ENCODE results near the gene COPG2. TPM values are rescaled to one million over a fixed set of nuclear protein-coding genes. Genes with fewer than 3 reads are reported as not detected.
A peak's percentile ranks its signal among the peaks of the same experiment; 100 is the strongest.

COPG2 gene
- total and polyA plus RNA-seq, 2 experiments from 2014 or later = 3.0 to 41.0 TPM

GRCh38 chr7:130494431-130494858 is 174.1 kb downstream of the COPG2 start:
- peak overlapping the region; percentile 17 for H3K27ac ChIP-seq
- WGBS (ENCODE audit: low lambda C conversion rate, missing lambda C conversion rate) = 26% methylated on average over 2 of the region's 2 CpGs
- H4K20me1 ChIP-seq (ENCODE audit: insufficient read depth, poor library complexity, severe bottlenecking) = no peaks in the 10 kb centered on the region
- H3K4me3 ChIP-seq = peak overlapping the region; percentile 44
- no peaks in the 10 kb centered on the region for H3K36me3 ChIP-seq (replicated peaks; ENCODE audit: insufficient read depth, low read depth)
- DNase-seq (ENCODE audit: low spot score) = no peak
- no peaks in the 10 kb centered on the region for H3K9me2 ChIP-seq (replicated peaks; ENCODE audit: insufficient read depth)
- TF ChIP-seq EZH2phosphoT487 (IDR thresholded peaks at IDR 0.05; ENCODE audit: low read depth, severe bottlenecking, unreplicated experiment) (no peak), EZH2 (IDR thresholded peaks at IDR 0.05; ENCODE audit: borderline replicate concordance) (no peak)
- TF ChIP-seq, protein P1, sequence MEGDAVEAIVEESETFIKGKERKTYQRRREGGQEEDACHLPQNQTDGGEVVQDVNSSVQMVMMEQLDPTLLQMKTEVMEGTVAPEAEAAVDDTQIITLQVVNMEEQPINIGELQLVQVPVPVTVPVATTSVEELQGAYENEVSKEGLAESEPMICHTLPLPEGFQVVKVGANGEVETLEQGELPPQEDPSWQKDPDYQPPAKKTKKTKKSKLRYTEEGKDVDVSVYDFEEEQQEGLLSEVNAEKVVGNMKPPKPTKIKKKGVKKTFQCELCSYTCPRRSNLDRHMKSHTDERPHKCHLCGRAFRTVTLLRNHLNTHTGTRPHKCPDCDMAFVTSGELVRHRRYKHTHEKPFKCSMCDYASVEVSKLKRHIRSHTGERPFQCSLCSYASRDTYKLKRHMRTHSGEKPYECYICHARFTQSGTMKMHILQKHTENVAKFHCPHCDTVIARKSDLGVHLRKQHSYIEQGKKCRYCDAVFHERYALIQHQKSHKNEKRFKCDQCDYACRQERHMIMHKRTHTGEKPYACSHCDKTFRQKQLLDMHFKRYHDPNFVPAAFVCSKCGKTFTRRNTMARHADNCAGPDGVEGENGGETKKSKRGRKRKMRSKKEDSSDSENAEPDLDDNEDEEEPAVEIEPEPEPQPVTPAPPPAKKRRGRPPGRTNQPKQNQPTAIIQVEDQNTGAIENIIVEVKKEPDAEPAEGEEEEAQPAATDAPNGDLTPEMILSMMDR (IDR thresholded peaks at IDR 0.05; ENCODE audit: poor library complexity) = no peak
- H3K9me3 ChIP-seq (ENCODE audit: low read depth) = no peaks in the 10 kb centered on the region
- peaks cover 13% of the 10 kb centered on the region for H3K4me1 ChIP-seq (ENCODE audit: insufficient read depth)
- H3K27me3 ChIP-seq = no peaks in the 10 kb centered on the region
- peaks cover 45% of the 10 kb centered on the region for H3K79me2 ChIP-seq
- peak overlapping the region; percentile 75 for H3K4me2 ChIP-seq
- H2AFZ ChIP-seq = no peak overlapping the region

DNA sequence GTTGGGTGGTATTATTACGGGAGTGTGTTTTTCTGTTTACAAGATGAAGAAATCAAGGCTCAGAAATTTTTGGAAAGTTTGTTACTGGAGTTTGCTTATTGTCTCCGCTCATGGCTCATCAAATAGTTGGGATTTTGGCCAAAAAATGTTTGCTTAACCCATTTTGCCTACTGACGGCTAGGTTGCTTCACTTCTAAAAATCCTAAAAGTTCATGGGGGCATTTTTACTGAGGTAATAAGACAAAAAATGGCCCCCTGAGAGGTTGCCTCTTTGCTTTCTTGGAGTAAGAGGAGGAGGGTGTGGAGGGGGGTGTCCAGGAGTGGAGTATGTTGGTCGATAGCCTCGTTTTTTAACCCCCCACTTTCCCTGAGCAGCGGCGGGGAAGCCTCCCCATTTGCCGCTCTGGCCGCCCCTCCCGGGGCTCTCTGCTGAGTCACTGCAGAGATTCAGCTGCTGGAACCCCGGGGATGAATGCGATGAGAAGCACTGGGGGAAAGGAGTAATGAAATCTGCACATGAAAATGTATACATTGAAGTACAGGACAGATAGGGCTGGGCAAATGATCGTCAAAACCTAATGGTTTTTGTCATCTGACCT is 175.2 kb downstream of the COPG2 start:
- Histone ChIP-seq H2AFZ (no peak overlapping the region), H3K4me1 (ENCODE audit: insufficient read depth) (peaks cover 23% of the 10 kb centered on the region), H3K27ac (peak overlapping the region; percentile 31), H3K27me3 (no peaks in the 10 kb centered on the region), H3K4me2 (peak overlapping the region; percentile 75), H3K36me3 (replicated peaks; ENCODE audit: insufficient read depth, low read depth) (no peaks in the 10 kb centered on the region), H3K9me2 (replicated peaks; ENCODE audit: insufficient read depth) (no peaks in the 10 kb centered on the region), H3K79me2 (peaks cover 45% of the 10 kb centered on the region), H3K9me3 (ENCODE audit: low read depth) (no peaks in the 10 kb centered on the region), H3K4me3 (peak overlapping the region; percentile 44), H4K20me1 (ENCODE audit: insufficient read depth, poor library complexity, severe bottlenecking) (no peaks in the 10 kb centered on the region)
- 44% methylated on average over 13 of the region's 13 CpGs for WGBS (ENCODE audit: low lambda C conversion rate, missing lambda C conversion rate)
- no peak for TF ChIP-seq EZH2phosphoT487 (IDR thresholded peaks at IDR 0.05; ENCODE audit: low read depth, severe bottlenecking, unreplicated experiment)
- no peak for TF ChIP-seq EZH2 (IDR thresholded peaks at IDR 0.05; ENCODE audit: borderline replicate concordance)
- TF ChIP-seq, protein P1 (IDR thresholded peaks at IDR 0.05; ENCODE audit: poor library complexity) = no peak
- no peak for DNase-seq (ENCODE audit: low spot score)

- TF ChIP-seq EZH2phosphoT487 (IDR thresholded peaks at IDR 0.05; ENCODE audit: low read depth, severe bottlenecking, unreplicated experiment) (no peak), EZH2 (IDR thresholded peaks at IDR 0.05; ENCODE audit: borderline replicate concordance) (peak; percentile 35)
- TF ChIP-seq, protein P1 (IDR thresholded peaks at IDR 0.05; ENCODE audit: poor library complexity) = peak; percentile 3
- H3K4me1 ChIP-seq (ENCODE audit: insufficient read depth) = peaks cover 25% of the 10 kb centered on the region
- H3K27me3 ChIP-seq = no peaks in the 10 kb centered on the region
- DNase-seq (ENCODE audit: low spot score) = no peak
- WGBS (ENCODE audit: low lambda C conversion rate, missing lambda C conversion rate) = 54% methylated on average over 50 of the region's 50 CpGs
- no peaks in the 10 kb centered on the region for H3K36me3 ChIP-seq (replicated peaks; ENCODE audit: insufficient read depth, low read depth)
- peak overlapping the region; percentile 31 for H3K27ac ChIP-seq
- no peak overlapping the region for H2AFZ ChIP-seq
- H3K4me3 ChIP-seq = peak overlapping the region; percentile 44
- no peaks in the 10 kb centered on the region for H3K9me3 ChIP-seq (ENCODE audit: low read depth)
- H4K20me1 ChIP-seq (ENCODE audit: insufficient read depth, poor library complexity, severe bottlenecking) = no peaks in the 10 kb centered on the region
- H3K4me2 ChIP-seq = peak overlapping the region; percentile 75
- peaks cover 45% of the 10 kb centered on the region for H3K79me2 ChIP-seq
- no peaks in the 10 kb centered on the region for H3K9me2 ChIP-seq (replicated peaks; ENCODE audit: insufficient read depth)
Measured at GRCh38 chr7:130492523-130493274, 175.8 kb downstream of the COPG2 start.

All from hepatocyte (in vitro differentiated cells).